Keratinocyte (primary cell): Measurements from ENCODE around the gene ATXN7. TPM values are rescaled to one million over a fixed set of nuclear protein-coding genes. Genes with fewer than 3 reads are reported as not detected.

ENCODE experiments used
- DNase-seq: peaks from one replicate; pipeline ENCODE4 v3.0.0-alpha.2; 2011; ENCODE audit warnings: low read depth, missing footprints, low spot score
- FAIRE-seq: peaks from 2 replicates; lab custom pipeline; 2011; peaks lifted over from hg19 to GRCh38; lab: Jason Lieb, UNC
- H2AFZ ChIP-seq: 2 replicates; pipeline ENCODE4 v1.6.0; 2012; ENCODE audit warnings: low read length, control low read depth, inconsistent platforms; ENCODE audit not compliant: control insufficient read depth
- H3K27ac ChIP-seq: 2 replicates; pipeline ENCODE4 v1.5.1; 2011; ENCODE audit warnings: low read length; ENCODE audit not compliant: control insufficient read depth, insufficient read depth
- H3K27me3 ChIP-seq: 3 replicates; pipeline ENCODE4 v1.6.0; 2011; ENCODE audit warnings: low read length; ENCODE audit not compliant: control insufficient read depth, insufficient read depth; ENCODE audit errors: extremely low read depth
- H3K36me3 ChIP-seq, 2 experiments: 2 replicates in 1 of 2; 3 replicates in 1 of 2; pipeline ENCODE4 v1.5.1; 2011; ENCODE audit warnings: low read length in 2 of 2, mild to moderate bottlenecking in 1 of 2; ENCODE audit not compliant: control insufficient read depth in 2 of 2, insufficient read depth in 2 of 2; ENCODE audit errors: extremely low read depth in 1 of 2
- H3K4me1 ChIP-seq: 3 replicates; pipeline ENCODE4 v1.5.1; 2011; ENCODE audit warnings: low read length; ENCODE audit not compliant: control insufficient read depth, insufficient read depth; ENCODE audit errors: extremely low read depth
- H3K4me2 ChIP-seq: 3 replicates; pipeline ENCODE4 v1.6.0; 2011; ENCODE audit warnings: low read depth, low read length; ENCODE audit not compliant: control insufficient read depth, insufficient read depth; ENCODE audit errors: extremely low read depth
- H3K4me3 ChIP-seq, 3 experiments: fragments of 200-600 bp in 1 of 3; sonication (generic) in 1 of 3; 2 replicates in 2 of 3; 3 replicates in 1 of 3; pipeline ENCODE4 v1.5.1; 2011 to 2016; ENCODE audit warnings: low read length in 3 of 3, mild to moderate bottlenecking in 3 of 3, control low read depth in 2 of 3, inconsistent platforms in 1 of 3, low read depth in 1 of 3, mixed read lengths in 1 of 3, mixed run types in 1 of 3, moderate library complexity in 1 of 3; ENCODE audit not compliant: control insufficient read depth in 2 of 3, insufficient read depth in 2 of 3; ENCODE audit errors: extremely low read depth in 1 of 3
- H3K79me2 ChIP-seq: 2 replicates; pipeline ENCODE4 v1.6.0; 2012; ENCODE audit warnings: low read length; ENCODE audit not compliant: control insufficient read depth, insufficient read depth
- H3K9ac ChIP-seq: 3 replicates; pipeline ENCODE4 v1.6.0; 2011; ENCODE audit warnings: low read length; ENCODE audit not compliant: control insufficient read depth, insufficient read depth; ENCODE audit errors: extremely low read depth
- H3K9me1 ChIP-seq: 3 replicates; pipeline ENCODE4 v1.6.0; 2011; ENCODE audit warnings: low read length; ENCODE audit not compliant: control insufficient read depth, insufficient read depth; ENCODE audit errors: extremely low read depth
- H3K9me3 ChIP-seq: 2 replicates; pipeline ENCODE4 v1.5.1; 2012; ENCODE audit warnings: low read depth, low read length; ENCODE audit not compliant: control insufficient read depth
- H4K20me1 ChIP-seq: 3 replicates; pipeline ENCODE4 v1.6.0; 2011; ENCODE audit warnings: low read length; ENCODE audit not compliant: control insufficient read depth, insufficient read depth; ENCODE audit errors: extremely low read depth
- EZH2 ChIP-seq: IDR thresholded peaks from one replicate; pipeline ENCODE4 v1.6.1; 2012; ENCODE audit warnings: inconsistent platforms, mild to moderate bottlenecking, low read length, moderate library complexity
- dilution Hi-C: fragments of 300-500 bp; cut with MboI; formaldehyde crosslinking; loops from one replicate; pipeline ENCODE4 v1.7.0; 2020; ENCODE audit warnings: low sequenced_read_pairs; ENCODE audit not compliant: extremely low pct_ligation_motif_present
- polyA plus RNA-seq, 5 experiments: library from polyadenylated mRNA; depleted of rRNA in 3 of 5; stranded (reverse) in 3 of 5; stranded (forward) in 1 of 5; unstranded in 1 of 5; fragments of >200 nt; gene quantifications; 1 replicate in 1 of 5; 2 replicates in 3 of 5; 3 replicates in 1 of 5; pipeline versions ENCODE4 v1.2.1 to v1.2.3, GENCODE V29; 2011 to 2012; ENCODE audit warnings: missing spikeins in 2 of 5, low read depth in 1 of 5, low replicate concordance in 1 of 5
- TF ChIP-seq, protein P1 (sequence below), 3 experiments: IDR thresholded peaks in 1 of 3; conservative IDR thresholded peaks in 1 of 3; optimal IDR thresholded peaks in 1 of 3; 2 replicates in 2 of 3; 3 replicates in 1 of 3; pipeline versions ENCODE3 to v1.5.1; 2011; ENCODE audit warnings: low read length in 3 of 3, mild to moderate bottlenecking in 3 of 3, moderate library complexity in 2 of 3, control low read depth in 1 of 3, inconsistent platforms in 1 of 3; ENCODE audit not compliant: insufficient read depth in 2 of 3; ENCODE audit errors: extremely low read depth in 1 of 3

ATXN7 gene
- polyA plus RNA-seq, 1 donor (not counting 4 experiments of a cell fraction or from before 2014, with no cell fraction given) = 8.8 TPM

DNA sequence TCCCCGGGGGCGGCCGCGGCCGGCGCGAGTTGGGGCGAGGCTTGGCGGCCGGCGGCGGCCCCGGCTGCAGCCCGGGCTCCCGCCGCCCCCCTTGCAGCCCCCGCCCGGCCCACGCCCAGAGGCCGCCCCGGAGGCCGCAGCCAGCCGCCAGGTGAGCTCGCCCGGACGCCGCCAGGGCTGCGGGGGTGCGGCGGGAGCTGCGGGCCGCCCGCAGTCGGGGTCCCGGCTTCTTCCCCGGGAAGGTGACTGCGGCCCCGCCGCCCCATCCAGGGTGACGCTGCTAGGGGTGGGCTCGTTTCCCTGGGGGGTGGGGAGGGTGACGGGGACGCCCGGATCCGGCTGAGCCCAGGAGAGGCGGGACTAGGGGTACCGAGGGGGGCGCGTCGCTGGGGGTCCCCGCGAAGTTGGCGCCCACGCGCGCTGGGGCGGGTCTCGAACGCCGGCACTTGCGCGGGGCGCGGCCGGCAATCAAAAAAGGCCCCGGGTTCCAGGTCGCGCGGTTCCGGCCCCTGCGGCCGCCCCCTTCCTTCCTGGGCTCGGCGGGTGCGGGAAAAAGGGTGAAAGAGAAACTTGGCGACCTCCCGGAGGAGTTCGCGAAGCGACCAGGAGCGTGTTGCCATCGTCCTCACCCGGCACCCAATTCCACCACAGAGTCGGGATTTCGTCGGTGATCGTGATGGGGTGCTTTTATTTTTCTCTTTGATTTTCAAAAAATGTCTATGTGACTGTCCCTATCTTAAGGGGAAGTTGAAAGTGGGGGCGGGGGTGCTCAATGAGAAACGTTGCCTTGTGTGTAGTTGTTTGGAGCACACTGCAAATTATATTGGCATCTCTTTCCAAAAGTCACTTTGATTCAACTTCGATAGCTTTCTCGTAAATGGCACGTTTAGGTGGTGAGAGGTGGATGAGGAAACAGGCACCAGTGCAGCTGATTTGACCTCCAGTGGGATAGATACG, 619 bp downstream of the ATXN7 start:
- Histone ChIP-seq H3K36me3 (no peaks in the 10 kb centered on the region), H2AFZ (peak overlapping the region; percentile 61), H3K9me3 (no peaks in the 10 kb centered on the region), H3K9ac (peak overlapping the region; percentile 87), H4K20me1 (no peaks in the 10 kb centered on the region), H3K4me2 (peak overlapping the region; percentile 79), H3K4me1 (peaks cover 12% of the 10 kb centered on the region), H3K9me1 (peaks cover 3% of the 10 kb centered on the region), H3K79me2 (peaks cover 81% of the 10 kb centered on the region), H3K27ac (peak overlapping the region; percentile 71), H3K27me3 (no peaks in the 10 kb centered on the region), H3K4me3 (peak overlapping the region; percentile 77 to 92 (median 77))
- dilution Hi-C loops = no loop called here
- no peak for TF ChIP-seq EZH2
- TF ChIP-seq, protein P1, sequence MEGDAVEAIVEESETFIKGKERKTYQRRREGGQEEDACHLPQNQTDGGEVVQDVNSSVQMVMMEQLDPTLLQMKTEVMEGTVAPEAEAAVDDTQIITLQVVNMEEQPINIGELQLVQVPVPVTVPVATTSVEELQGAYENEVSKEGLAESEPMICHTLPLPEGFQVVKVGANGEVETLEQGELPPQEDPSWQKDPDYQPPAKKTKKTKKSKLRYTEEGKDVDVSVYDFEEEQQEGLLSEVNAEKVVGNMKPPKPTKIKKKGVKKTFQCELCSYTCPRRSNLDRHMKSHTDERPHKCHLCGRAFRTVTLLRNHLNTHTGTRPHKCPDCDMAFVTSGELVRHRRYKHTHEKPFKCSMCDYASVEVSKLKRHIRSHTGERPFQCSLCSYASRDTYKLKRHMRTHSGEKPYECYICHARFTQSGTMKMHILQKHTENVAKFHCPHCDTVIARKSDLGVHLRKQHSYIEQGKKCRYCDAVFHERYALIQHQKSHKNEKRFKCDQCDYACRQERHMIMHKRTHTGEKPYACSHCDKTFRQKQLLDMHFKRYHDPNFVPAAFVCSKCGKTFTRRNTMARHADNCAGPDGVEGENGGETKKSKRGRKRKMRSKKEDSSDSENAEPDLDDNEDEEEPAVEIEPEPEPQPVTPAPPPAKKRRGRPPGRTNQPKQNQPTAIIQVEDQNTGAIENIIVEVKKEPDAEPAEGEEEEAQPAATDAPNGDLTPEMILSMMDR (optimal IDR thresholded peaks at IDR 0.05 in 1 of 3, IDR thresholded peaks at IDR 0.05 in 1 of 3, conservative IDR thresholded peaks at IDR 0.05 in 1 of 3; ENCODE audit: extremely low read depth in 1 of 3, insufficient read depth in 2 of 3, low read length in 3 of 3) = no peak
- DNase-seq = no peak
- no peak for FAIRE-seq

DNA sequence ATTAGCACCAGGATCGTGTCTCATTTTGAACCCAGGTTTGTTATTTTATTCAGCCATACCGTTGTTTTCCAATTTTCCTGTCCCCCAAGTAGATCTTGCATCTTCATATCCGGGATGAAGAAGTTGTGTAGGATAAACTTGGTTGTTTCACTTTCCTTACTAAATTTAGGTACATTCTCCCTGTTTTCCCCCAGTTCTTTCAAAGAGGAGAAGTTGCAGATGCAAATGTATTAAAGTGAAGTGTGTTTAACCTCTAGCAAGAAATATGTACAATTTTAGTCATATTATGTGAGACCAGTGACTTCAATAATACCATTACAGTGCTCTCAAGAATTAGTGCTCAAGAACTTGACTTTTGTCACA, 1.3 kb downstream of the ATXN7 start:
- Histone ChIP-seq H3K36me3 (no peaks in the 10 kb centered on the region), H4K20me1 (no peaks in the 10 kb centered on the region), H3K4me3 (peak overlapping the region; percentile 77 to 92 (median 77)), H2AFZ (peak overlapping the region; percentile 61), H3K27me3 (no peaks in the 10 kb centered on the region), H3K9ac (peak overlapping the region; percentile 87), H3K4me2 (peak overlapping the region; percentile 79), H3K4me1 (peaks cover 16% of the 10 kb centered on the region), H3K27ac (peak overlapping the region; percentile 71), H3K79me2 (peaks cover 84% of the 10 kb centered on the region), H3K9me1 (peaks cover 3% of the 10 kb centered on the region), H3K9me3 (no peaks in the 10 kb centered on the region)
- dilution Hi-C loops = no loop called here
- peak; percentile 70 for FAIRE-seq
- no peak for DNase-seq
- TF ChIP-seq EZH2 = no peak
- TF ChIP-seq, protein P1 (optimal IDR thresholded peaks at IDR 0.05 in 1 of 3, IDR thresholded peaks at IDR 0.05 in 1 of 3, conservative IDR thresholded peaks at IDR 0.05 in 1 of 3; ENCODE audit: extremely low read depth in 1 of 3, insufficient read depth in 2 of 3, low read length in 3 of 3) = no peak
